WTC11 (cell line): Measurements from ENCODE around the gene NDUFA12. TPM values are rescaled to one million over a fixed set of nuclear protein-coding genes. Genes with fewer than 3 reads are reported as not detected.

Source experiments
- ATAC-seq: fragments of 200-7000 bp; cut with Tn5 transposase; 2 replicates; pipeline ENCODE4 v1.10.0; 2021; ENCODE audit warnings: mild to moderate bottlenecking, moderate library complexity
- CTCF ChIA-PET: fragments of 300-600 bp; sonication (Branson Sonifier 250); formaldehyde crosslinking; loops from one replicate; lab custom pipeline; 2021; ENCODE audit warnings: antibody characterized with exemption; lab: Charles Lee
- POLR2A ChIA-PET: fragments of 350-600 bp; sonication (Branson Sonifier 250); formaldehyde crosslinking; loops from one replicate; lab custom pipeline; 2021; ENCODE audit warnings: antibody characterized with exemption; lab: Charles Lee
- DNase-seq: peaks from one replicate; pipeline ENCODE4 v3.0.0; 2021; ENCODE audit warnings: low spot score
- H3K27ac Mint-ChIP-seq: 2 replicates; pipeline ENCODE4 v1.8.0; 2021; ENCODE audit warnings: mixed read lengths
- H3K27me3 Mint-ChIP-seq: 2 replicates; pipeline ENCODE4 v1.8.0; 2021; ENCODE audit warnings: low read depth, mild to moderate bottlenecking, moderate library complexity, mixed read lengths
- H3K36me3 Mint-ChIP-seq: 2 replicates; pipeline ENCODE4 v1.8.0; 2021; ENCODE audit warnings: mixed read lengths
- H3K4me1 Mint-ChIP-seq: 2 replicates; pipeline ENCODE4 v1.8.0; 2022; ENCODE audit warnings: mixed read lengths
- H3K4me3 Mint-ChIP-seq: 2 replicates; pipeline ENCODE4 v1.8.0; 2021; ENCODE audit warnings: mild to moderate bottlenecking, moderate library complexity, mixed read lengths
- H3K9me3 Mint-ChIP-seq: 2 replicates; pipeline ENCODE4 v1.8.0; 2021; ENCODE audit warnings: mixed read lengths
- ATF1 ChIP-seq: sonication (generic); formaldehyde crosslinking; IDR thresholded peaks from 2 replicates; pipeline ENCODE4 v1.8.1; 2023; ENCODE audit warnings: mild to moderate bottlenecking, moderate library complexity, missing genetic modification reagents
- GABPB1 ChIP-seq: sonication (generic); formaldehyde crosslinking; IDR thresholded peaks from 2 replicates; pipeline ENCODE4 v1.8.1; 2023; ENCODE audit warnings: mild to moderate bottlenecking, missing genetic modification reagents
- HMGA2 ChIP-seq: fragments of 250-450 bp; sonication (Bioruptor Pico); IDR thresholded peaks from 2 replicates; pipeline ENCODE4 v1.4.0; 2021; ENCODE audit warnings: mild to moderate bottlenecking, moderate library complexity
- NR1H2 ChIP-seq: sonication (generic); formaldehyde crosslinking; IDR thresholded peaks from 2 replicates; pipeline ENCODE4 v1.9.0; 2021; ENCODE audit warnings: mild to moderate bottlenecking, moderate library complexity, missing genetic modification reagents
- TEAD4 ChIP-seq: sonication (generic); formaldehyde crosslinking; IDR thresholded peaks from 2 replicates; pipeline ENCODE4 v1.8.0; 2022; ENCODE audit warnings: mild to moderate bottlenecking, missing genetic modification reagents
- ZNF232 ChIP-seq: sonication (generic); formaldehyde crosslinking; IDR thresholded peaks from 2 replicates; pipeline ENCODE4 v1.8.0; 2022; ENCODE audit warnings: mild to moderate bottlenecking, missing genetic modification reagents
- ZNF263 ChIP-seq: sonication (generic); formaldehyde crosslinking; IDR thresholded peaks from 2 replicates; pipeline ENCODE4 v1.8.1; 2022; ENCODE audit warnings: low read depth, mild to moderate bottlenecking, moderate library complexity, missing genetic modification reagents
- ZNF317 ChIP-seq: sonication (generic); formaldehyde crosslinking; IDR thresholded peaks from 2 replicates; pipeline ENCODE4 v1.8.1; 2023; ENCODE audit warnings: low read depth, mild to moderate bottlenecking, moderate library complexity, missing genetic modification reagents, borderline replicate concordance
- total RNA-seq: library from RNA; stranded (reverse); gene quantifications from 3 replicates; pipeline ENCODE4 v1.2.3, GENCODE V29; 2021
- TF ChIP-seq, protein P1 (sequence below): sonication (generic); formaldehyde crosslinking; IDR thresholded peaks from 2 replicates; pipeline ENCODE4 v1.8.1; 2023; ENCODE audit warnings: mild to moderate bottlenecking, missing genetic modification reagents, moderate library complexity
- TF ChIP-seq, protein P2 (sequence below): fragments of 250-450 bp; sonication (Bioruptor Pico); IDR thresholded peaks from 2 replicates; pipeline ENCODE4 v1.9.0; 2021; ENCODE audit warnings: mild to moderate bottlenecking, borderline replicate concordance
- TF ChIP-seq, protein P3 (sequence below): sonication (generic); formaldehyde crosslinking; conservative IDR thresholded peaks from 2 replicates; pipeline ENCODE4 v1.8.1; 2023; ENCODE audit warnings: mild to moderate bottlenecking, low read depth, missing genetic modification reagents, moderate library complexity
- TF ChIP-seq, protein P4 (sequence below): fragments of 250-450 bp; sonication (Bioruptor Pico); IDR thresholded peaks from 2 replicates; pipeline ENCODE4 v1.8.0; 2021; ENCODE audit warnings: mild to moderate bottlenecking

Gene NDUFA12
- total RNA-seq, 1 experiment from 2014 or later, result 87.3 TPM

DNA sequence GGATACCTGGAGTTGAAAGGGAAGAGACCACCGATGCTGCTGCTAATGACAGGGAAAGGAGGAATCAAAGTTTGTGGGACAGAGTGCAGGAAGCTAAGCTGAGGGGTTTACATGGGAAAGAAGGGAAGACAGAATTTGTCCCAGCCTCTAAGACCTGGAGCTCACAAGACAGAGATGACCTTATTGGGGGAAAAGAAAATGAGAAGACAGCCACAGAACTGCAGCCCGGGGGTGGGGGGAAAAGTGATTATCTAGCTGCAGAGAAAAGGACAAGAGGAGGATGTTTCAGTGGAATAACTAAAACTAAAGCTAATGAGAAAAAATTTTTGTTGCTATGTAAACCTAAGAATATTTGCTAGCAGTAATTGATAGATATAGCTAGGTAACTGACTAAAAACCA is 30.7 kb downstream of the NDUFA12 start (continued):
- TF ChIP-seq TEAD4 (no peak), HMGA2 (CRISPR knock-in tag) (no peak)

DNA sequence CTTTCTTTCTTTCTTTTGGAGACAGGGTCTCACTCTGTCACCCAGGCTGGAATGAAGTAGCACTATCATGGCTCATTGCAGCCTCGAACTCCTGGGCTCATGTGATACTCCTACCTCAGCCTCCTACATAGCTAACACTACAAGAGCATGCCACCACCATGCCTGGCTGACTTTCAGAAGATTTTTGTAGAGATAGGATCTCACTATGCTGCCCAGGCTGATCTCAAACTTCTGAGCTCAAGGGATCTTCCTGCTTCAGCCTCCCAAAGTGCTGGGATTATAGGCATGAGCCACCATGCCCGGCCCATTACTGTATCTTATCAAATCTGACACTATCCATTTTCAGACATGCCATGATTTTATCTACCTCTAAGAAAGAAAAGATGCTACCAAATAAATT is 31.6 kb downstream of the NDUFA12 start:
- no peak for ATAC-seq
- POLR2A ChIA-PET, result no interaction called here
- CTCF ChIA-PET, result no interaction called here

DNA sequence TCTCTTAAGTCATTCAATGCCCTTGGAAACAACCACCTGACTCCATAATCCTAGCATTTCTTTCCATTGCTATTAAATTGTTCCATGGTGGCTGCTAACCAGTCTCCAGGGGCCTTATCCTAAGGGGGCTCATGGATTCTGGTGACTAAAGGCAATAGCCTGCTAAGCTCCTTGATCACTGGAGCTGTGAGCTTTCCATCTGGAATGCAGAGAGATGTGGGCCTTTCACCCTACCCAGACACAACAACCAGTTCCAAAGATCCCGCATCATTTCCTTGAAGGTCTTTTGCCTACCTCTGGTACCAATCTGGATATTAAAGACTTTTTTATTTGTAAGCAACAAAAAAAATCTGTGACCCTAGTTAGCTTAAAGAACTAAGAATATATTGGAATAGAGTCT is 32.9 kb downstream of the NDUFA12 start:
- Mint-ChIP-seq H3K27me3 (no peaks in the 10 kb centered on the region), H3K4me3 (no peak overlapping the region), H3K9me3 (no peaks in the 10 kb centered on the region), H3K36me3 (0 out of 2 replicates have a peak, but pooled peaks cover 8% of the 10 kb centered on the region), H3K27ac (no peak overlapping the region), H3K4me1 (no peaks in the 10 kb centered on the region)
- ChIA-PET POLR2A (no interaction called here), CTCF (no interaction called here)
- TF ChIP-seq NR1H2 (CRISPR knock-in tag) (no peak), ZNF263 (CRISPR knock-in tag) (no peak), GABPB1 (CRISPR knock-in tag) (no peak), ATF1 (no peak), ZNF317 (CRISPR knock-in tag) (no peak)
- TF ChIP-seq, protein P1, sequence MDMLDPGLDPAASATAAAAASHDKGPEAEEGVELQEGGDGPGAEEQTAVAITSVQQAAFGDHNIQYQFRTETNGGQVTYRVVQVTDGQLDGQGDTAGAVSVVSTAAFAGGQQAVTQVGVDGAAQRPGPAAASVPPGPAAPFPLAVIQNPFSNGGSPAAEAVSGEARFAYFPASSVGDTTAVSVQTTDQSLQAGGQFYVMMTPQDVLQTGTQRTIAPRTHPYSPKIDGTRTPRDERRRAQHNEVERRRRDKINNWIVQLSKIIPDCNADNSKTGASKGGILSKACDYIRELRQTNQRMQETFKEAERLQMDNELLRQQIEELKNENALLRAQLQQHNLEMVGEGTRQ (CRISPR knock-in tag), result no peak
- TF ChIP-seq, protein P2, sequence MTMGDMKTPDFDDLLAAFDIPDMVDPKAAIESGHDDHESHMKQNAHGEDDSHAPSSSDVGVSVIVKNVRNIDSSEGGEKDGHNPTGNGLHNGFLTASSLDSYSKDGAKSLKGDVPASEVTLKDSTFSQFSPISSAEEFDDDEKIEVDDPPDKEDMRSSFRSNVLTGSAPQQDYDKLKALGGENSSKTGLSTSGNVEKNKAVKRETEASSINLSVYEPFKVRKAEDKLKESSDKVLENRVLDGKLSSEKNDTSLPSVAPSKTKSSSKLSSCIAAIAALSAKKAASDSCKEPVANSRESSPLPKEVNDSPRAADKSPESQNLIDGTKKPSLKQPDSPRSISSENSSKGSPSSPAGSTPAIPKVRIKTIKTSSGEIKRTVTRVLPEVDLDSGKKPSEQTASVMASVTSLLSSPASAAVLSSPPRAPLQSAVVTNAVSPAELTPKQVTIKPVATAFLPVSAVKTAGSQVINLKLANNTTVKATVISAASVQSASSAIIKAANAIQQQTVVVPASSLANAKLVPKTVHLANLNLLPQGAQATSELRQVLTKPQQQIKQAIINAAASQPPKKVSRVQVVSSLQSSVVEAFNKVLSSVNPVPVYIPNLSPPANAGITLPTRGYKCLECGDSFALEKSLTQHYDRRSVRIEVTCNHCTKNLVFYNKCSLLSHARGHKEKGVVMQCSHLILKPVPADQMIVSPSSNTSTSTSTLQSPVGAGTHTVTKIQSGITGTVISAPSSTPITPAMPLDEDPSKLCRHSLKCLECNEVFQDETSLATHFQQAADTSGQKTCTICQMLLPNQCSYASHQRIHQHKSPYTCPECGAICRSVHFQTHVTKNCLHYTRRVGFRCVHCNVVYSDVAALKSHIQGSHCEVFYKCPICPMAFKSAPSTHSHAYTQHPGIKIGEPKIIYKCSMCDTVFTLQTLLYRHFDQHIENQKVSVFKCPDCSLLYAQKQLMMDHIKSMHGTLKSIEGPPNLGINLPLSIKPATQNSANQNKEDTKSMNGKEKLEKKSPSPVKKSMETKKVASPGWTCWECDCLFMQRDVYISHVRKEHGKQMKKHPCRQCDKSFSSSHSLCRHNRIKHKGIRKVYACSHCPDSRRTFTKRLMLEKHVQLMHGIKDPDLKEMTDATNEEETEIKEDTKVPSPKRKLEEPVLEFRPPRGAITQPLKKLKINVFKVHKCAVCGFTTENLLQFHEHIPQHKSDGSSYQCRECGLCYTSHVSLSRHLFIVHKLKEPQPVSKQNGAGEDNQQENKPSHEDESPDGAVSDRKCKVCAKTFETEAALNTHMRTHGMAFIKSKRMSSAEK (CRISPR knock-in tag), result no peak
- DNase-seq (no peak), ATAC-seq (no peak)

More for the DNA sequence above, 31.6 kb downstream of the NDUFA12 start:
- no peak for DNase-seq
- no peaks in the 10 kb centered on the region for H3K27me3 Mint-ChIP-seq
- H3K9me3 Mint-ChIP-seq, result no peaks in the 10 kb centered on the region
- no peak overlapping the region for H3K27ac Mint-ChIP-seq
- H3K36me3 Mint-ChIP-seq, result 0 out of 2 replicates have a peak, but pooled peaks cover 8% of the 10 kb centered on the region
- H3K4me1 Mint-ChIP-seq, result no peaks in the 10 kb centered on the region
- H3K4me3 Mint-ChIP-seq, result no peak overlapping the region
- TF ChIP-seq, protein P3, sequence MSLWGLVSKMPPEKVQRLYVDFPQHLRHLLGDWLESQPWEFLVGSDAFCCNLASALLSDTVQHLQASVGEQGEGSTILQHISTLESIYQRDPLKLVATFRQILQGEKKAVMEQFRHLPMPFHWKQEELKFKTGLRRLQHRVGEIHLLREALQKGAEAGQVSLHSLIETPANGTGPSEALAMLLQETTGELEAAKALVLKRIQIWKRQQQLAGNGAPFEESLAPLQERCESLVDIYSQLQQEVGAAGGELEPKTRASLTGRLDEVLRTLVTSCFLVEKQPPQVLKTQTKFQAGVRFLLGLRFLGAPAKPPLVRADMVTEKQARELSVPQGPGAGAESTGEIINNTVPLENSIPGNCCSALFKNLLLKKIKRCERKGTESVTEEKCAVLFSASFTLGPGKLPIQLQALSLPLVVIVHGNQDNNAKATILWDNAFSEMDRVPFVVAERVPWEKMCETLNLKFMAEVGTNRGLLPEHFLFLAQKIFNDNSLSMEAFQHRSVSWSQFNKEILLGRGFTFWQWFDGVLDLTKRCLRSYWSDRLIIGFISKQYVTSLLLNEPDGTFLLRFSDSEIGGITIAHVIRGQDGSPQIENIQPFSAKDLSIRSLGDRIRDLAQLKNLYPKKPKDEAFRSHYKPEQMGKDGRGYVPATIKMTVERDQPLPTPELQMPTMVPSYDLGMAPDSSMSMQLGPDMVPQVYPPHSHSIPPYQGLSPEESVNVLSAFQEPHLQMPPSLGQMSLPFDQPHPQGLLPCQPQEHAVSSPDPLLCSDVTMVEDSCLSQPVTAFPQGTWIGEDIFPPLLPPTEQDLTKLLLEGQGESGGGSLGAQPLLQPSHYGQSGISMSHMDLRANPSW (CRISPR knock-in tag), result no peak
- TF ChIP-seq, all 79 proteins: peak for 0

DNA sequence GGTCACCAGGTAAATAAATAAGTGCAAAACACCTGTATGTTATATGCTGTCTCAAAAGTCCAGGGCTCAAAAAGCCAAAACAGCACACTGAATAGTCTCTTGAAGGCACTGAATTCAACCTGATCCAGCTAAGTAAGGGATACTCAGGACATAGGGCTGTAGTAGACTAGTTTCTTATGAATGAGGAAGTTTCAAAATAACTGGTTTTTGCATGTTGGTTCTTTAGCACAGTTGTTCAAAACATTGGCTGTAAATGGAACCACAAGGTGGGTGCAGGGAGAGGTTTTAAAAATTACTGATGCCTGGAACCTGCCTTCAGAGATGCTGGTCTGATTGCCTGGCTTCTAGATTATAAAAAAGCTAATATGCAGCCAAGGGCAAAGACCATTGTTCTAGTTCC is 34.1 kb downstream of the NDUFA12 start:
- no peaks in the 10 kb centered on the region for H3K4me1 Mint-ChIP-seq
- no peaks in the 10 kb centered on the region for H3K9me3 Mint-ChIP-seq
- H3K27me3 Mint-ChIP-seq, result no peaks in the 10 kb centered on the region
- POLR2A ChIA-PET, result no interaction called here
- ATAC-seq (no peak), DNase-seq (no peak)
- no peak overlapping the region for H3K4me3 Mint-ChIP-seq
- 0 out of 2 replicates have a peak, but pooled peaks cover 8% of the 10 kb centered on the region for H3K36me3 Mint-ChIP-seq
- no peak overlapping the region for H3K27ac Mint-ChIP-seq
- TF ChIP-seq, protein P4, sequence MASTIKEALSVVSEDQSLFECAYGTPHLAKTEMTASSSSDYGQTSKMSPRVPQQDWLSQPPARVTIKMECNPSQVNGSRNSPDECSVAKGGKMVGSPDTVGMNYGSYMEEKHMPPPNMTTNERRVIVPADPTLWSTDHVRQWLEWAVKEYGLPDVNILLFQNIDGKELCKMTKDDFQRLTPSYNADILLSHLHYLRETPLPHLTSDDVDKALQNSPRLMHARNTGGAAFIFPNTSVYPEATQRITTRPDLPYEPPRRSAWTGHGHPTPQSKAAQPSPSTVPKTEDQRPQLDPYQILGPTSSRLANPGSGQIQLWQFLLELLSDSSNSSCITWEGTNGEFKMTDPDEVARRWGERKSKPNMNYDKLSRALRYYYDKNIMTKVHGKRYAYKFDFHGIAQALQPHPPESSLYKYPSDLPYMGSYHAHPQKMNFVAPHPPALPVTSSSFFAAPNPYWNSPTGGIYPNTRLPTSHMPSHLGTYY (CRISPR knock-in tag), result no peak
- no peak for TF ChIP-seq ZNF232
- TF ChIP-seq, protein P2 (CRISPR knock-in tag), result no peak
- TF ChIP-seq, all 79 proteins: peak for 0
- CTCF ChIA-PET, result no interaction called here
